ENCODE results near the gene UBE3A. TPM values are rescaled to one million over a fixed set of nuclear protein-coding genes. Genes with fewer than 3 reads are reported as not detected.

UBE3A gene
- total RNA-seq, 1 donor from 2014 or later: 104 TPM

GRCh38 chr15:25446076-25446475 is 7.3 kb upstream of the UBE3A start:
- ATAC-seq: no peak
- intact Hi-C loops (cut with DNase I): no loop called here

GRCh38 chr15:25445412-25445811 is 6.6 kb upstream of the UBE3A start:
- DNase-seq (ENCODE audit: missing footprints) (no peak), ATAC-seq (no peak)
- intact Hi-C loops (cut with DNase I): no loop called here

More at GRCh38 chr15:25446076-25446475, 7.3 kb upstream of the UBE3A start:
- no peak for DNase-seq (ENCODE audit: missing footprints)

DNA sequence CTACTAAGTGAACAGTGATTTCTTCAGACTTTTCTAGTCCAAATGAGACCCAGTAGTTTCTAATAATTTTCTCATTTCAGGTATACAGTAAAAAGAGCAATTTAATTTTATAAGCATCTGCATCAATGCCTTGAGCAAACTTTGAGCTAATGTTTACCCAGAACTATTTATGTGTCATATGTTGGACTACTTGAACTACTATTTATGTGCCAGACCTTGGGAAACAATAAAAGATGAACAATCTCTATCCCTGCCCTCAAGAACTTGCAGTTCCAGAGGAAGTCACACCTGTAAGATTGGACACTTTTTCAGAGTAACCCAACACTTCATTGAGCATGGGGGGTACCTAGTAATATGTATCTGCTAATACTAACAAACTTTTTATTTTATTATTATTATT is 2.3 kb upstream of the UBE3A start:
- intact Hi-C loops (cut with DNase I): no loop called here
- no peak for ATAC-seq
- no peak for DNase-seq (ENCODE audit: missing footprints)

DNA sequence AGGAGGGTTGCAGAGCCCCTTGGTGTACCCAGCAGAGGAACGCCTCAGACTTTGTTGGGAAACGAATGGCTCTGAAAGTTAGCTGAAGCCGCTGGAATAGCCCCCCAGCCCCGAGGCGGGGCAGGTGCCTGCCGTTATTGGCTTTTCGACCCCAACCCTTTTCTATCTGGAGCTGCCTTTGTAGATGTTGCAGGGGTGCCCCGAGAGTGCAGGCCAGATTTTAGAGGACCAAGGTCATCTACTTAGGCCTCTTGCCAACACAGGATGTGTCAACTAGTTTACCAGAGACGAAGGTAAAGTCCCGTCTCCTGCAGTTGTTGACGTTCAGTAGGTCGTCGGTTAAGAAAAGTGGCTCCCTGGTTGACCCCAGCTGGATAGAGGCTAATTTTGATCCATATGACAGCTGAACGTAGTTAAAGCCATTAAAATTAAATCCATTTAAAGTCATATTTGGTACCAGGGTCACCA is 579 bp upstream of the UBE3A start:
- no peak for DNase-seq (ENCODE audit: missing footprints)
- ATAC-seq: peak; percentile 4
- intact Hi-C loops (cut with DNase I): loop anchor here (5.0 to 10.0 kb wide), 3 partner anchors 92 to 645 kb away; no protein-coding TSS in a partner anchor

- intact Hi-C loops (cut with DNase I): loop anchor here (5.0 to 10.0 kb wide), 3 partner anchors 91 to 647 kb away; no protein-coding TSS in a partner anchor
- DNase-seq (ENCODE audit: missing footprints): peak; percentile 80
- ATAC-seq: peak; percentile 76
Observed at GRCh38 chr15:25437777-25438600, 835 bp downstream of the UBE3A start.

- DNase-seq (ENCODE audit: missing footprints): no peak
- intact Hi-C loops (cut with DNase I): loop anchor here (5.0 to 10.0 kb wide), 3 partner anchors 89 to 648 kb away; no protein-coding TSS in a partner anchor
- ATAC-seq: no peak
Observed at GRCh38 chr15:25436707-25437106, 2.1 kb downstream of the UBE3A start.

- DNase-seq (ENCODE audit: missing footprints) (no peak), ATAC-seq (no peak)
- intact Hi-C loops (cut with DNase I): loop anchor here (5.0 to 10.0 kb wide), 3 partner anchors 88 to 649 kb away; no protein-coding TSS in a partner anchor
Observed at GRCh38 chr15:25435474-25436243, 3.2 kb downstream of the UBE3A start.

GRCh38 chr15:25433118-25433865 is 5.5 kb downstream of the UBE3A start:
- intact Hi-C loops (cut with DNase I): loop anchor here (10.0 kb wide), 1 partner anchor 652 kb away; no protein-coding TSS in a partner anchor
- ATAC-seq (no peak), DNase-seq (ENCODE audit: missing footprints) (no peak)

GRCh38 chr15:25431836-25432561 is 6.8 kb downstream of the UBE3A start:
- no peak for ATAC-seq
- intact Hi-C loops (cut with DNase I): loop anchor here (10.0 kb wide), 1 partner anchor 653 kb away; no protein-coding TSS in a partner anchor

DNA sequence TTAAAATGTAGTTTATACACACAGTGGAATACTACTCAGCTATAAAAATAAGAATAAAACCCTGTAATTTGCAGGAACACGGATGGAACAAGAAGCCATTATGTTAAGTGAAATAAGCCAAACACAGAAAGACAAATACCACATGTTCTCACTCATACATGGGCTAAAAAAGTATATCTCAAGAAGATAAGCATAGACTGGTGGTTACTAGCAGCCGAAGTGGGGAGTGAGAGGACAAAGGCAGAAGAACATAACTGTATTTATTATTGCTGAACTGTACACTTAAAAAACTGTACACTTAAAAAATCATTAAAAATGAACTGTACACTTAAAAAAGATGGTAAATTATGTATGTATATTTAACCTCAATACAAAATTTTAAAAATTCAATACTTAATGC is 11.0 kb downstream of the UBE3A start:
- intact Hi-C loops (cut with DNase I): no loop called here
- DNase-seq (ENCODE audit: missing footprints): no peak
- ATAC-seq: no peak

More at GRCh38 chr15:25431836-25432561, 6.8 kb downstream of the UBE3A start:
- DNase-seq (ENCODE audit: missing footprints): no peak

GRCh38 chr15:25426896-25427610 is 11.8 kb downstream of the UBE3A start:
- DNase-seq (ENCODE audit: missing footprints) (no peak), ATAC-seq (no peak)
- intact Hi-C loops (cut with DNase I): no loop called here

DNA sequence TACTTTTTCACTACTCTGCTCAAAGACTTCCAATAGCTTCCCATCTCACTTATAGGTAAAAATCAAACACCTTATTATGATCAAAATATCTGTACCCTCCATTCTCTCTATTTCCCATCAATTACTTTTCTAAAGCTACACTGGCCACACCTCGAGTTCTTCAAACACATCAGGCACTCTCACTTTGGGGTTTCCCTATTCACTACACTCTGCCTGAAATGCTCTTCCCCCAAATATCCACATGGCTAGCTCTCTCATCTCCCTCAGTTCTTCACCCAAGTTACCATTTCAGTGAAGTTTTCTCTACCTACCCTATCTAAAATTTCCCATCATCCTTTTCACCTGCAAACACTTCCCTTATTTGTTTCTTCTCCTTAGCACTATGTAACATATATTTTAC is 14.8 kb downstream of the UBE3A start:
- ATAC-seq (no peak), DNase-seq (ENCODE audit: missing footprints) (no peak)
- intact Hi-C loops (cut with DNase I): no loop called here

DNA sequence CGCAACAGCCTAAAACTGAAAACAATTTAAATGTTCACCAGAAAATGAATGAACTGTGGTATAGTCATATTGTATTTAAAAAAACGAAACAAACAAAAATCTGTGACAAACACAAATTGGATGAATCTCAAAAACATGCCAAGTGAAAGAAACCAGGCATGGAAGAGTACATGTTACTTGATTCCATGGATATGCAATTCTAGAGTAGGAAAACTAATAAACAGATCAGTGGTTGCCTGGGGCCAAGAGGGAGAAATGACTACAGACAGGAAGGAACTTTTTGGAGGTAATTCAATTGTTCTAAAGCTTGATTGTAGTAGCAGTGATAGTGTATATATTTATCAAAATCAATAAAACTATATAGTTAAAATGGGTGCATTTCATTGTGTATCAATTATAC is 16.8 kb downstream of the UBE3A start:
- ATAC-seq: no peak
- intact Hi-C loops (cut with DNase I): no loop called here
- no peak for DNase-seq (ENCODE audit: missing footprints)

DNA sequence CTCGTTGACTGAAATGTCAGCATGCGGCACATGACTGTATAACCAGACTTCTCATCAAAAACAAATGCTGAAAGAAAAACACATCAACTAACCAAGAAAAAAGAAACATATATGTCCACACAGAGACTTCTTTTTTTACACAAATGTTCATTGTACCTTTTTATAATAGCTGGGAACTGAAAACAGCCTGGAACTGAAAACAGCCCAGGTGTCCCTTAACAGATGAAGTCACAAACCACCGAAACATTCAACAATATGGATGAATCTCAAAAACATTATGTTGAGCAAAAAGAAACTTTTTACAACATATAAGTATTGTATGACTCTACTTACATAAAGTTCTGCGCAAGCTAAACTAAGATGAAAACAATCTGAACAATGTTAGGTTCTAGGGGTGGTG is 20.6 kb downstream of the UBE3A start:
- DNase-seq (ENCODE audit: missing footprints) (no peak), ATAC-seq (no peak)
- intact Hi-C loops (cut with DNase I): no loop called here

DNA sequence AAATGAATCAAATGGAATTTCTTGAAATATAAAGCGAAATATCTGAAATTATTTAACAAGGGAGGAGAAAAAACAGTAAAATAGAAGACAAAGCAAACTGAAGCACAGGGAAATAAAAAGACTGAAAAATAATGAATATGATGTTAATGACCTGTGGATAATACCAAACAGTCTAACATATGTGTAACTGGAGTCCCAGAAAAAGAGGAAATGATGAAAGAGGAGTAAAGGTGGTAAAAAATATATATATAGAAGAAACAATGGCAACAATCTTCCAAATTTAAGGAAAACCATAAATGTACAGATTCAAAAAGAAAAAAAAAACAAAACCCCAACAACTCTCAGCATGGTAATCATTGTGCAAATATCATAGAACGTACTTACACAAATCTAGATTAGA is 21.2 kb downstream of the UBE3A start:
- intact Hi-C loops (cut with DNase I): no loop called here
- DNase-seq (ENCODE audit: missing footprints) (no peak), ATAC-seq (no peak)

- ATAC-seq (no peak), DNase-seq (ENCODE audit: missing footprints) (no peak)
- intact Hi-C loops (cut with DNase I): no loop called here
Observed at GRCh38 chr15:25416693-25417092, 22.1 kb downstream of the UBE3A start.

GRCh38 chr15:25415707-25416106 is 23.1 kb downstream of the UBE3A start:
- DNase-seq (ENCODE audit: missing footprints) (no peak), ATAC-seq (no peak)
- intact Hi-C loops (cut with DNase I): no loop called here

DNA sequence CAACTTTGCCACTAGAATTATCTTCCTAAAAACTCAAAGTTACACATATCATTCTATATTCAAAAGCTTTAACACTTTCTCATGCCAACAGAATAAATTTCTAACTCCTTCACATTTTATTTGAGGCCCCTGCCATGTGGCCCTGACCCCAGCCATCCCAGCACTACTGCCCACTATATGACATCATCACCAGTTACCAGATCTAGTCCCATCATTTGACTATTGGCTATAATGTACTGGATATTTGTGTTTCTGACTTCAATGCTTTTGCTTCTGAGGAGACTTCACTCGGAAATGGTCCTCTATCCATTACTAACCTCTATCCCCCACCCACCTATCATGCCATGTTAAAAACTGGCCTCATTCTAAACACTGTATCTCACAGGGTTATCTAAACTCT is 23.6 kb downstream of the UBE3A start:
- ATAC-seq: no peak
- no peak for DNase-seq (ENCODE audit: missing footprints)
- intact Hi-C loops (cut with DNase I): no loop called here
